ENCODE results near the gene ATP13A4. TPM values are rescaled to one million over a fixed set of nuclear protein-coding genes. Genes with fewer than 3 reads are reported as not detected.

The ATP13A4 gene
- total and polyA plus RNA-seq, 2 donors (not counting 1 experiment from before 2014, with no cell fraction given) = 1.7 to 6.4 TPM

DNA sequence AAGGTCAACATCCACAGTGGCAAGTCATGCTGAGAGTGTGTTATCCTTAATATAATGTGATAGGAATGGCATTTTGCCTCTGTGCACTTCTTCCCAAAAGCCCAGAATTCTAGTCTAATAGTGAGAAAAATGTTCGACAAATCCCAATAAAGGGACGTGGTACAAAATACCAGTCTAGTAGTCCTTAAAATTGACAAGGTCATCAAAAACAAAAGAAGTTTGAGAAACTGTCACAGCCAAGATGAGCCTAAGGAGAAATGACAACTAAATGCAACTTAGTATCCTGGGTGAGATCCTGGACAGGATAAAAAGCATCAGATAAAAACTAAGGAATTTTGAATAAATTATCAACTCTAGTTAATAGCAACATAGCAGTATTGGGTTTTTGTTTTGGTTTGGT is 14.4 kb upstream of the ATP13A4 start:
- ChIA-PET POLR2A (no interaction called here), CTCF (no interaction called here)
- WGBS (ENCODE audit: insufficient coverage) = 93% methylated on average over 2 of the region's 2 CpGs
- no peaks in the 10 kb centered on the region for H3K36me3 ChIP-seq (replicated peaks in 1 of 2; ENCODE audit: control extremely low read depth in 1 of 2, control insufficient read depth in 1 of 2, extremely low read depth in 1 of 2, insufficient read depth in 2 of 2, low read length in 1 of 2)
- Mint-ChIP-seq H3K27me3 (no peaks in the 10 kb centered on the region), H3K4me3 (no peak overlapping the region), H3K27ac (no peak overlapping the region), H3K9me3 (ENCODE audit: insufficient read depth) (no peaks in the 10 kb centered on the region), H3K4me1 (peaks cover 2% of the 10 kb centered on the region)
- H3K4me3 ChIP-seq (ENCODE audit: control extremely low read depth in 1 of 5, extremely low read depth in 1 of 5, insufficient read depth in 1 of 5, low read depth in 2 of 5, low read length in 4 of 5) = no peak overlapping the region
- ATAC-seq (ENCODE audit: low read depth) = no peak
- no peaks in the 10 kb centered on the region for H4K20me1 ChIP-seq (ENCODE audit: control insufficient read depth, insufficient read depth, low read length, poor library complexity, severe bottlenecking)
- DNase-seq = no peak
- H3K79me2 ChIP-seq (ENCODE audit: control insufficient read depth, insufficient read depth, low read length) = no peaks in the 10 kb centered on the region
- no peak overlapping the region for H3K27ac ChIP-seq (ENCODE audit: low read length in 2 of 2)
- H3K9me3 ChIP-seq (ENCODE audit: control extremely low read depth in 1 of 3, control insufficient read depth in 2 of 3, insufficient read depth in 1 of 3, low read length in 2 of 3) = no peaks in the 10 kb centered on the region
- no peaks in the 10 kb centered on the region for H3K27me3 ChIP-seq (replicated peaks in 1 of 4; ENCODE audit: control extremely low read depth in 1 of 4, control insufficient read depth in 3 of 4, insufficient read depth in 4 of 4, low read length in 3 of 4)
- no peak overlapping the region for H3K4me2 ChIP-seq (replicated peaks; ENCODE audit: low read depth, low read length, poor library complexity, severe bottlenecking)
- no peak overlapping the region for H3K9ac ChIP-seq (ENCODE audit: low read length)
- no peak overlapping the region for H2AFZ ChIP-seq (ENCODE audit: insufficient read depth, low read depth, low read length, poor library complexity, severe bottlenecking)
- no peak for TF ChIP-seq EZH2 (IDR thresholded peaks at IDR 0.05; ENCODE audit: borderline replicate concordance, insufficient read depth, low read depth, low read length, poor library complexity, severe bottlenecking)
- TF ChIP-seq, protein P1, sequence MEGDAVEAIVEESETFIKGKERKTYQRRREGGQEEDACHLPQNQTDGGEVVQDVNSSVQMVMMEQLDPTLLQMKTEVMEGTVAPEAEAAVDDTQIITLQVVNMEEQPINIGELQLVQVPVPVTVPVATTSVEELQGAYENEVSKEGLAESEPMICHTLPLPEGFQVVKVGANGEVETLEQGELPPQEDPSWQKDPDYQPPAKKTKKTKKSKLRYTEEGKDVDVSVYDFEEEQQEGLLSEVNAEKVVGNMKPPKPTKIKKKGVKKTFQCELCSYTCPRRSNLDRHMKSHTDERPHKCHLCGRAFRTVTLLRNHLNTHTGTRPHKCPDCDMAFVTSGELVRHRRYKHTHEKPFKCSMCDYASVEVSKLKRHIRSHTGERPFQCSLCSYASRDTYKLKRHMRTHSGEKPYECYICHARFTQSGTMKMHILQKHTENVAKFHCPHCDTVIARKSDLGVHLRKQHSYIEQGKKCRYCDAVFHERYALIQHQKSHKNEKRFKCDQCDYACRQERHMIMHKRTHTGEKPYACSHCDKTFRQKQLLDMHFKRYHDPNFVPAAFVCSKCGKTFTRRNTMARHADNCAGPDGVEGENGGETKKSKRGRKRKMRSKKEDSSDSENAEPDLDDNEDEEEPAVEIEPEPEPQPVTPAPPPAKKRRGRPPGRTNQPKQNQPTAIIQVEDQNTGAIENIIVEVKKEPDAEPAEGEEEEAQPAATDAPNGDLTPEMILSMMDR (IDR thresholded peaks at IDR 0.05) = no peak
- intact Hi-C loops (cut with micrococcal nuclease) = no loop called here
- H3K4me1 ChIP-seq (ENCODE audit: control insufficient read depth in 2 of 2, insufficient read depth in 2 of 2, low read length in 2 of 2) = no peaks in the 10 kb centered on the region

DNA sequence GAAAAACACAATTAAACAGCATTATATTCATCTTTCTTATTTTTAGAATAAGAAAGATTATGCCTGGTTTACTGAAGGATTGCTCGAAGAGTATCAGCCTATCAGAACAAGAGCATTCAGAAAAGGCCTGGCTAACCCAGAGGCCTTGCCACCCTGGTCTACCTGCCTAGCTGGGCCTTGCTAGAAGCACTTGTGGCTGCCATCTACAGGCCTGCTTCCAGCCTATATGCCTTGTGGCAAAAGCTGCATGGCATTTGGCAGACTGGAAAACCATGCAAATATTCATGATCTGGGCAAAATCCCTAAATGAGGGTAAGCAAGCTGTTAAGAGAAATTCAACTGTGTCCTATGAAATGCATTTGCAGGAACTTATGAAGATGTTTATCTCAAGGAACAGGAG is 9.3 kb upstream of the ATP13A4 start:
- H3K36me3 ChIP-seq (replicated peaks in 1 of 2; ENCODE audit: control extremely low read depth in 1 of 2, control insufficient read depth in 1 of 2, extremely low read depth in 1 of 2, insufficient read depth in 2 of 2, low read length in 1 of 2) = no peaks in the 10 kb centered on the region
- no peaks in the 10 kb centered on the region for H4K20me1 ChIP-seq (ENCODE audit: control insufficient read depth, insufficient read depth, low read length, poor library complexity, severe bottlenecking)
- H3K27ac ChIP-seq (ENCODE audit: low read length in 2 of 2) = no peak overlapping the region
- Mint-ChIP-seq H3K9me3 (ENCODE audit: insufficient read depth) (no peaks in the 10 kb centered on the region), H3K27ac (no peak overlapping the region), H3K4me1 (no peaks in the 10 kb centered on the region), H3K27me3 (no peaks in the 10 kb centered on the region), H3K4me3 (no peak overlapping the region)
- intact Hi-C loops (cut with micrococcal nuclease) = no loop called here
- no peak for DNase-seq
- TF ChIP-seq, protein P1 (IDR thresholded peaks at IDR 0.05) = no peak
- no peak for TF ChIP-seq EZH2 (IDR thresholded peaks at IDR 0.05; ENCODE audit: borderline replicate concordance, insufficient read depth, low read depth, low read length, poor library complexity, severe bottlenecking)
- H3K9me3 ChIP-seq (ENCODE audit: control extremely low read depth in 1 of 3, control insufficient read depth in 2 of 3, insufficient read depth in 1 of 3, low read length in 2 of 3) = no peaks in the 10 kb centered on the region
- ChIA-PET CTCF (no interaction called here), POLR2A (no interaction called here)
- no peak overlapping the region for H3K4me2 ChIP-seq (replicated peaks; ENCODE audit: low read depth, low read length, poor library complexity, severe bottlenecking)
- ATAC-seq (ENCODE audit: low read depth) = no peak
- no peaks in the 10 kb centered on the region for H3K27me3 ChIP-seq (replicated peaks in 1 of 4; ENCODE audit: control extremely low read depth in 1 of 4, control insufficient read depth in 3 of 4, insufficient read depth in 4 of 4, low read length in 3 of 4)
- no peak overlapping the region for H3K4me3 ChIP-seq (ENCODE audit: control extremely low read depth in 1 of 5, extremely low read depth in 1 of 5, insufficient read depth in 1 of 5, low read depth in 2 of 5, low read length in 4 of 5)
- no CpG with 5 or more reads among the region's 1 CpG for WGBS (ENCODE audit: insufficient coverage)
- H3K79me2 ChIP-seq (ENCODE audit: control insufficient read depth, insufficient read depth, low read length) = no peaks in the 10 kb centered on the region
- H3K9ac ChIP-seq (ENCODE audit: low read length) = no peak overlapping the region
- no peak overlapping the region for H2AFZ ChIP-seq (ENCODE audit: insufficient read depth, low read depth, low read length, poor library complexity, severe bottlenecking)
- H3K4me1 ChIP-seq (ENCODE audit: control insufficient read depth in 2 of 2, insufficient read depth in 2 of 2, low read length in 2 of 2) = no peaks in the 10 kb centered on the region
